ENCODE measurements around the gene WDR36.

- TF ChIP-seq EZH2 (IDR thresholded peaks at IDR 0.05; ENCODE audit: insufficient read depth, poor library complexity, severe bottlenecking) = no peak
- TF ChIP-seq EZH2phosphoT487 (IDR thresholded peaks at IDR 0.05; ENCODE audit: insufficient read depth, low read depth) = no peak
Observed at GRCh38 chr5:111170279-111170678, 78.1 kb downstream of the WDR36 start.
